ENCODE data around the gene XRCC6.
"Not testable (repeated sequence)": the region's sequence is repeated elsewhere in the genome, so short reads cannot be mapped to it uniquely, and the experiment has no call there.

The XRCC6 gene

GRCh38 chr22:41598891-41599635 is 22.0 kb upstream of the XRCC6 start:
- DNase-seq: no peak

GRCh38 chr22:41600976-41601375 is 20.1 kb upstream of the XRCC6 start:
- no peak for DNase-seq

DNA sequence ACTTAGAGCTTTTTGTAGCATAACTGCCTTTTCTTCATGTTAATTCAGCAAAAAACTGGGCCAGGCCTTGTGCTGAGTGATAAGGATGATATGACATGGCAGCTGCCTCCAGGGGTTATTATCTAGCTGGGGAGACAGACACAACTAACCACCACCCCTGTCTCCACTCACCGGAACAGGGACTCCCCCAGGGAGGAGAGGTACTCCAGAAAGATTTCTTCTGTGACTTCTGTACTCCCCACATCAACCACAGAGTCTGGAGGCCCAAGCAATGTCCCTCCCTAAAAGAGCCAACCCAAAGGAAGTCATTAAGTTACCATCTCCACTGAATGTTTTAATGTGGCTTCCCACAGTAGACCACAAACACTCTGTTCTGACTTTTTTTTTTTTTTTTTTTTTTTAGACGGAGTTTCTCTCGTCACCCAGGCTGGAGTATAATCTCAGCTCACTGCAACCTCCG is 17.2 kb upstream of the XRCC6 start:
- no peak for DNase-seq

GRCh38 chr22:41608386-41608785 is 12.7 kb upstream of the XRCC6 start:
- no peak for DNase-seq

GRCh38 chr22:41612603-41613306 is 8.3 kb upstream of the XRCC6 start:
- DNase-seq: no peak

DNA sequence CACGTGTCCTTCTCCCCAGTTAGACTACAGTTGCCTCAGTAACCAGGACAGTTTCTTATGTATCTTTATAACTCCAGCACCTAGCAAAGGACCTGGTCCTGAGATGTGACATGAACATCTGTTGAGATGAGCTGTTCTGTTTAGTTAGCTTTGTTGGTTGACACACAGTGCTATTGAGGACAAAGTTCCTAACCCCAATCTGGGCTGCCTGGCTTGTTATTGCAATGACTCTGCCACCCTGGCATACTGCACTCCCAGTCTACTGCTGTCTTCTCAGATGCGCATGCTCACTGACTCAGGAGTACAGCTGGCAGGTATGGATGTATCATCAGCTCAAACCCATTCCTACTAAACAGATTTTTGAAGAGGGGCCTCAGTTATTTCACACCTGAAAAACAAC is 7.6 kb upstream of the XRCC6 start:
- DNase-seq: no peak

- no peak for DNase-seq
Measured at GRCh38 chr22:41619979-41620588, 1.0 kb upstream of the XRCC6 start.

DNA sequence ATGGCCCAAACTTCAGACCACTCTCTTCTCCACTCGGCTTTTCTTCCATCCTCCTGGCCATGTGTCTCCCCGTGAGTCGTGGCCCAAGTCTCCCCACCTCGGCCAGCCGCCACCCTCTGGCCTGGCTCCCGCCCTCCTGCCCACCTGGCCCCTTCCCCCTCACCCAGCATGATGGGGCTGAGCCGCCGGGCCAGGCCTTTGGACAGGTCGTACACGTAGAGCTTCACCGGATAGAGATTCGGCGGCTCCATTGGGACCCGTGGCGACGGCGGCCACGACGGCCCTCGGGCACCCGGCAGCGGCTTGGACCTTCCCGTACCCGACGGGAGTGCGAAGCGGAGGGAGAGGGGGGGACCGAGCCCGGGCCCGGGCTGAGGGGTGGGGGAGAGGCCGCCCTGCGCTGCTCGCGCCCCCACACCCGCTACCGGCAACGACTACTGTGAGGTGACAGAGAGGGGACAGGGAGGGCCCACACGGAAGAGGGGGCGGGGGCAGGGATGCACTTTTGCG is 451 bp upstream of the XRCC6 start, which contains the start of gene DESI1:
TSS of gene DESI1 (minus strand) at position 455 of the 510 bp plus-strand sequence. CDS start at position 251, 204 bp downstream.
- DNase-seq: no peak

- no peak for DNase-seq
Measured at GRCh38 chr22:41621911-41622179, 750 bp downstream of the XRCC6 start.

GRCh38 chr22:41625577-41625976 is 4.5 kb downstream of the XRCC6 start:
- no peak for DNase-seq

GRCh38 chr22:41631115-41631514 is 10.0 kb downstream of the XRCC6 start:
- DNase-seq: not testable (repeated sequence)

- not testable (repeated sequence) for DNase-seq
Measured at GRCh38 chr22:41631615-41632014, 10.5 kb downstream of the XRCC6 start.

- DNase-seq: not testable (repeated sequence)
Measured at GRCh38 chr22:41634610-41635009, 13.5 kb downstream of the XRCC6 start.

- no peak for DNase-seq
Measured at GRCh38 chr22:41636467-41636866, 15.4 kb downstream of the XRCC6 start.

- not testable (repeated sequence) for DNase-seq
Measured at GRCh38 chr22:41637623-41638022, 16.5 kb downstream of the XRCC6 start.

- DNase-seq: no peak
Measured at GRCh38 chr22:41638124-41638523, 17.0 kb downstream of the XRCC6 start.

- no peak for DNase-seq
Measured at GRCh38 chr22:41638748-41639147, 17.7 kb downstream of the XRCC6 start.

DNA sequence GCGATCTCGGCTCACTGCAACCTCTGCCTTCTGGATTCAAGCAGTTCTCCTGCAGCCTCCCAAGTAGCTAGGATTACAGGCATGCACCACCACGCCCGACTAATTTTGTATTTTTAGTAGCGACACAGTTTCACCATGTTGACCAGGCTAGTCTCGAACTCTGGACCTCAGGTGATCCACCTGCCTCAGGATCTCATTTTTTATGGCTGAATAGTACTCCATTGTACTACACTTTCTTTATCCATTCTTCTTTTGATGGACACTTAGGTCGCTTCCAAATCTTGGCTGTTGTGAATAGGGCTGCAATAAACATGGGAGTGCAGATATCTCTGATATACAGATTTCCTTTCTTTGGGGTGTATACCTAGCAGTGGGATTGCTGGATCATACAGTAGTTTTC is 20.8 kb downstream of the XRCC6 start:
- DNase-seq: no peak

DNA sequence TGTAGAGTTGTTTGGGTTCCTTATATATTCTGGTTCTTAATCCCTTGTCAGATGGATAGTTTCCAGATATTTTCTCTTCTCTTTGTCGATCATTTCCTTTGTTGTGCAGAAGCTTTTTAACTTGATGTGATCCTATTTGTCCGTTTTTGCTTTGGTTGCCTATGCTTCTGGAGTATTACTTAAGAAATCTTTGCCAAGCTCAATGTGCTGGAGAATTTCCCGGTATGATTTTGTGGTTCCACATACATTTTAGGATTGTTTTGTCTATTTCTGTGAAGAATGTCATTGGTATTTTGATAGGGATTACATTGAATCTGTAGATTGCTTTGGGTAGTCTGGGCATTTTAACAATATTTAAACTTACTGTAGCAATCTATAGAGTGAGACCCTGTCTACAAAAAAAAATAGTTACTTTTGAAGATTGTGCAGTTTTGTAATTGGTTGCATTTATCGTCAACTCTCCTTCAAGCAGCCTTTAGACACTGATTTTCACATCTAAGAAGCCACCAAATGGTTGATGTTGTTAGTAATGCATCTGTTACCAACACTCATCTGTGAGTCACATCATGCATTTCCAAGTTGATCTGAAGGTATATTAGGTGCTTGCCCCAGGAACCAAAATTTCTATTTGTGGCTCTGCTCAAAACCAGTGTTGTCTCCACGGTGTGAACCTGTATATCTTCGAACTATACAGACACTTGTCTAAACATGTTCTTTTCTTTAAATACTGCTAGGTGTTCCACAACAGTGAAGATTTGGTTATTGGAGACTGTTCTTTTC is 21.4 kb downstream of the XRCC6 start:
- no peak for DNase-seq

DNA sequence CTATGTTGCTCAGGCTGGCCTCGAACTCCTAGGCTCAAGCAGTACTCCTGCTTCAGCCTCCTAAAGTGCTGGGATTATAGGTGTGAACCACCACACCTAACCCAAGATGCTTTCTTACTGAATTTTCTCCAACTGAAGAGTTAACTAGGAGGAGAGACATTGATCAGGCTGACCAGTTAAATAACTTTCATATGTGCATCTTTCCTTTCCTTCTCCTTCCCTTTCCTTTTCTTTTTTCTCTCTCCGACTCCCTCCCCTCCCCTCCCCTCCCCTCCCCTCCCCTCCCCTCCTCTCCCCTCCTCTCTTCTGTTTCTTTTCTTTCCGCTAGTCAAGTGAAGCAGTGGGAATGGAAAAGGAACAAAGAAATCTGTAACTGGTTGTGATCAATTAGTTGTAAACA is 26.7 kb downstream of the XRCC6 start:
- DNase-seq: no peak

GRCh38 chr22:41648432-41648831 is 27.3 kb downstream of the XRCC6 start:
- DNase-seq: no peak

DNA sequence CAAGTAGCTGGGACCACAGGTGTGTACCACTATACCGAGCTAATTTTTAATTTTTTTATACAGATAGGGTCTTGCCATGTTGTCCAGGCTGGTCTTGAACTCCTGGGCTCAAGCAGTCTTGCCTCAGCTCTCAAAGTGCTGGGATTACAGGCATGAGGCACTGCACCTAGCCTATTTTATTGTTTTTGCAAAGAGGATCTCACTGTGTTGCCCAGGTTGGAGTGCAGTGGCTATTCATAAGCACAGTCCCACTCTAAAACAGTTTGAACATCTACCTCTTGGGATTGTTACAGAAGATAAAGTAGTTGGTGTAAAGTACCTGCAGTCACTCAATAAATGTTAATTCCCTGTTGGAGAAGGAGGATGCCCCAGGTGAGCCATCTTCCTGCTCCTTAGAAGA is 29.1 kb downstream of the XRCC6 start:
- DNase-seq: no peak

DNA sequence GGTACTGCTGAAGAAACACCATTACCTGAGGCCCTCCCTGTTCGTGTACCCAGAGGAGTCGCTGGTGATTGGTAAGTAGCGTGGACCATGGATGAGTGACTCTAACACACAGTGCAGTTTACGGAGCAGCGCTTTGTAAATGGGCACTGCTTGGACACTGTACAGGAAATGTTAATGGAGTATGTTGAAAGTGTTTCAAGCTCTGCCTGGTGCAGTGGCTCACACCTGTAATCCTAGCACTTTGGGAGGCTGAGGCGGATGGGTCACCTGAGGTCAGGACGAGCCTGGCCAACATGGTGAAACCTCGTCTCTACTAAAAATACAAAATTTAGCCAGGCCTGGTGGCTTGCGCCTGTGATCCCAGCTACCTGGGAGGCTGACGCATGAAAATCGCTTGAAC is 29.7 kb downstream of the XRCC6 start:
- no peak for DNase-seq
